HEK293 (cell line): ENCODE data around the gene PDE3A.

Experiments used
- CTCF ChIA-PET: fragments of 350-600 bp; formaldehyde crosslinking; extraction: SDS; loops from one replicate; lab custom pipeline; 2021; ENCODE audit warnings: antibody characterized with exemption; lab: Yijun Ruan, JAX
- POLR2A ChIA-PET: fragments of 300-600 bp; formaldehyde crosslinking; extraction: SDS; loops from one replicate; lab custom pipeline; 2020; ENCODE audit warnings: antibody characterized with exemption, inconsistent platforms; lab: Yijun Ruan, JAX
- H3K27ac ChIP-seq: fragments of 200-500 bp; sonication (Bioruptor generic); 2 replicates; pipeline ENCODE4 v1.5.1; 2014; ENCODE audit warnings: low read depth, low read length, control low read depth, inconsistent platforms; ENCODE audit errors: extremely low read depth
- H3K36me3 ChIP-seq, 2 experiments: fragments of 200-500 bp in 1 of 2; sonication (Bioruptor generic) in 1 of 2; 1 replicate in 1 of 2; 2 replicates in 1 of 2; pipeline ENCODE4 v1.5.1; 2014 to 2017; ENCODE audit warnings: inconsistent platforms in 2 of 2, low read length in 2 of 2; ENCODE audit not compliant: control insufficient read depth in 2 of 2, insufficient read depth in 1 of 2
- H3K4me1 ChIP-seq: fragments of 200-500 bp; sonication (Bioruptor generic); 2 replicates; pipeline ENCODE4 v1.5.1; 2014; ENCODE audit warnings: mild to moderate bottlenecking, low read length, inconsistent platforms; ENCODE audit not compliant: control insufficient read depth, insufficient read depth
- H3K4me3 ChIP-seq: 2 replicates; pipeline ENCODE4 v1.5.1; 2011; ENCODE audit warnings: low read depth, mild to moderate bottlenecking, control low read depth, low read length, moderate library complexity
- H3K9me3 ChIP-seq: fragments of 200-500 bp; sonication (Bioruptor generic); 2 replicates; pipeline ENCODE4 v1.5.1; 2014; ENCODE audit warnings: low read depth, low read length, inconsistent platforms; ENCODE audit not compliant: control insufficient read depth, insufficient read depth
- HOXC10 ChIP-seq: sonication (generic); formaldehyde crosslinking; IDR thresholded peaks from 2 replicates; pipeline ENCODE4 v1.8.1; 2023; ENCODE audit warnings: mild to moderate bottlenecking, missing genetic modification reagents
- KLF8 ChIP-seq: fragments of 450-650 bp; formaldehyde crosslinking; IDR thresholded peaks from 2 replicates; pipeline ENCODE4 v1.5.1; 2016; ENCODE audit warnings: missing biosample characterization, missing genetic modification characterization
- MEIS1 ChIP-seq: sonication (generic); formaldehyde crosslinking; IDR thresholded peaks from 2 replicates; pipeline ENCODE4 v1.8.1; 2022; ENCODE audit warnings: missing genetic modification reagents, mild to moderate bottlenecking, borderline replicate concordance
- PATZ1 ChIP-seq: fragments of 450-650 bp; formaldehyde crosslinking; IDR thresholded peaks from 2 replicates; pipeline ENCODE4 v1.5.1; 2016; ENCODE audit warnings: missing biosample characterization, missing genetic modification characterization
- ZBTB10 ChIP-seq: fragments of 450-650 bp; formaldehyde crosslinking; IDR thresholded peaks from 2 replicates; pipeline ENCODE4 v1.5.1; 2016; ENCODE audit warnings: missing biosample characterization, missing genetic modification characterization
- ZBTB11 ChIP-seq: fragments of 450-650 bp; formaldehyde crosslinking; conservative IDR thresholded peaks from 2 replicates; pipeline ENCODE4 v1.5.1; 2016; ENCODE audit warnings: low read depth, missing biosample characterization, missing genetic modification characterization
- ZBTB6 ChIP-seq: fragments of 450-650 bp; formaldehyde crosslinking; IDR thresholded peaks from 2 replicates; pipeline ENCODE4 v1.5.1; 2017; ENCODE audit warnings: missing biosample characterization, missing genetic modification characterization
- ZIC2 ChIP-seq: fragments of 450-650 bp; formaldehyde crosslinking; IDR thresholded peaks from 2 replicates; pipeline ENCODE4 v1.5.1; 2016; ENCODE audit warnings: missing biosample characterization, missing genetic modification characterization
- ZNF121 ChIP-seq: fragments of 450-650 bp; formaldehyde crosslinking; IDR thresholded peaks from 2 replicates; pipeline ENCODE4 v1.5.1; 2016; ENCODE audit warnings: missing biosample characterization, missing genetic modification characterization
- ZNF132 ChIP-seq: fragments of 450-650 bp; formaldehyde crosslinking; IDR thresholded peaks from 2 replicates; pipeline ENCODE4 v1.5.1; 2017; ENCODE audit warnings: missing biosample characterization, missing genetic modification characterization, borderline replicate concordance
- ZNF2 ChIP-seq: fragments of 450-650 bp; formaldehyde crosslinking; IDR thresholded peaks from 2 replicates; pipeline ENCODE4 v1.5.1; 2016; ENCODE audit warnings: missing biosample characterization, missing genetic modification characterization
- ZNF274 ChIP-seq, 2 experiments: fragments of 200-500 bp in 1 of 2; fragments of 450-650 bp in 1 of 2; sonication (Bioruptor generic) in 1 of 2; formaldehyde crosslinking in 1 of 2; IDR thresholded peaks; 2 replicates each; pipeline versions ENCODE4 v1.5.1 to v1.6.1; 2014 to 2016; ENCODE audit warnings: borderline replicate concordance in 1 of 2, inconsistent platforms in 1 of 2, low read length in 1 of 2, missing biosample characterization in 1 of 2, missing genetic modification characterization in 1 of 2
- ZNF311 ChIP-seq: fragments of 450-650 bp; formaldehyde crosslinking; IDR thresholded peaks from 2 replicates; pipeline ENCODE4 v1.5.1; 2017; ENCODE audit warnings: missing biosample characterization, missing genetic modification characterization, borderline replicate concordance
- ZNF501 ChIP-seq: fragments of 450-650 bp; formaldehyde crosslinking; IDR thresholded peaks from 2 replicates; pipeline ENCODE4 v1.5.1; 2016; ENCODE audit warnings: missing biosample characterization, missing genetic modification characterization
- ZNF510 ChIP-seq: fragments of 450-650 bp; formaldehyde crosslinking; IDR thresholded peaks from 2 replicates; pipeline ENCODE4 v1.5.1; 2018; ENCODE audit warnings: mild to moderate bottlenecking, missing genetic modification characterization, missing biosample characterization; ENCODE audit not compliant: insufficient replicate concordance
- ZNF514 ChIP-seq: fragments of 450-650 bp; formaldehyde crosslinking; IDR thresholded peaks from 2 replicates; pipeline ENCODE4 v1.5.1; 2016; ENCODE audit warnings: missing biosample characterization, missing genetic modification characterization
- ZNF549 ChIP-seq: fragments of 450-650 bp; IDR thresholded peaks from 2 replicates; pipeline ENCODE4 v1.5.1; 2018; ENCODE audit warnings: missing biosample characterization, missing genetic modification characterization, mild to moderate bottlenecking, inconsistent platforms, moderate library complexity
- ZNF571 ChIP-seq: fragments of 450-650 bp; formaldehyde crosslinking; IDR thresholded peaks from 2 replicates; pipeline ENCODE4 v1.5.0; 2017; ENCODE audit warnings: missing biosample characterization, missing genetic modification characterization
- ZNF580 ChIP-seq: fragments of 450-650 bp; formaldehyde crosslinking; IDR thresholded peaks from 2 replicates; pipeline ENCODE4 v1.5.1; 2016; ENCODE audit warnings: missing biosample characterization, missing genetic modification characterization
- ZNF623 ChIP-seq: fragments of 450-650 bp; formaldehyde crosslinking; IDR thresholded peaks from 2 replicates; pipeline ENCODE4 v1.5.1; 2016; ENCODE audit warnings: missing biosample characterization, missing genetic modification characterization
- ZNF626 ChIP-seq: fragments of 450-650 bp; sonication (Bioruptor Pico); formaldehyde crosslinking; IDR thresholded peaks from 2 replicates; pipeline ENCODE4 v1.5.1; 2018; ENCODE audit warnings: missing biosample characterization, missing genetic modification characterization, inconsistent platforms
- ZNF785 ChIP-seq: fragments of 450-650 bp; formaldehyde crosslinking; IDR thresholded peaks from 2 replicates; pipeline ENCODE4 v1.5.1; 2016; ENCODE audit warnings: missing biosample characterization, missing genetic modification characterization

Gene PDE3A

GRCh38 chr12:20361416-20361815 is 6.9 kb upstream of the PDE3A start:
- CTCF ChIA-PET, result no interaction called here
- TF ChIP-seq ZNF580, result no peak
- TF ChIP-seq ZIC2 (tag by site-specific recombination), result no peak
- no peak for TF ChIP-seq ZNF2 (tag by site-specific recombination)
- TF ChIP-seq ZNF626 (tag by site-specific recombination), result no peak
- TF ChIP-seq KLF8 (tag by site-specific recombination), result no peak
- no peak for TF ChIP-seq ZNF514 (tag by site-specific recombination)
- no peak for TF ChIP-seq ZBTB6 (tag by site-specific recombination)
- no peak for TF ChIP-seq ZNF785
- TF ChIP-seq, all 188 proteins: peak for 0
- Histone ChIP-seq H3K36me3 (no peaks in the 10 kb centered on the region), H3K9me3 (no peaks in the 10 kb centered on the region), H3K4me3 (no peak overlapping the region), H3K27ac (no peak overlapping the region), H3K4me1 (no peaks in the 10 kb centered on the region)
- POLR2A ChIA-PET, result no interaction called here

- CTCF ChIA-PET, result interaction anchor here (0.6 kb wide), 1 partner anchor 247 kb away, joined by 4 read pairs; no protein-coding TSS in a partner anchor
- no peaks in the 10 kb centered on the region; the same call in 1 of the 2 replicates for H3K4me1 ChIP-seq
- H3K36me3 ChIP-seq, result no peaks in the 10 kb centered on the region
- H3K27ac ChIP-seq, result no peak overlapping the region
- TF ChIP-seq ZNF311 (tag by site-specific recombination) (no peak), ZNF274 (IDR thresholded peaks at IDR 0.05; ENCODE audit: low read length) (no peak), ZNF274 (tag by site-specific recombination; IDR thresholded peaks at IDR 0.05; ENCODE audit: borderline replicate concordance) (no peak), ZNF571 (tag by site-specific recombination) (no peak), ZNF510 (tag by site-specific recombination) (no peak), ZNF121 (tag by site-specific recombination) (no peak), ZBTB11 (no peak), ZNF549 (tag by site-specific recombination) (no peak), ZNF623 (tag by site-specific recombination) (no peak), ZBTB10 (tag by site-specific recombination) (no peak), HOXC10 (CRISPR knock-in tag) (no peak), ZNF501 (tag by site-specific recombination) (no peak), ZNF132 (tag by site-specific recombination) (no peak), PATZ1 (no peak), MEIS1 (CRISPR knock-in tag) (no peak)
- no peak overlapping the region for H3K4me3 ChIP-seq
- POLR2A ChIA-PET, result no interaction called here
- no peaks in the 10 kb centered on the region for H3K9me3 ChIP-seq
Measured at GRCh38 chr12:20364501-20364900, 3.8 kb upstream of the PDE3A start.
